SK-N-SH (cell line): ENCODE measurements around the gene C14orf132. TPM values are rescaled to one million over a fixed set of nuclear protein-coding genes. Genes with fewer than 3 reads are reported as not detected.

ENCODE experiments used
- CTCF ChIA-PET: fragments of 300-600, 350-600 bp; formaldehyde crosslinking; extraction: SDS; loops from one replicate; lab custom pipeline; 2021; lab: Yijun Ruan, JAX
- POLR2A ChIA-PET: fragments of 350-600 bp; sonication (Branson Sonifier 250); formaldehyde crosslinking; extraction: SDS; loops from one replicate; lab custom pipeline; 2020; ENCODE audit warnings: antibody characterized with exemption, inconsistent platforms; lab: Yijun Ruan, JAX
- DNase-seq: peaks from one replicate; pipeline ENCODE4 v3.0.0; 2012
- H2AFZ ChIP-seq: fragments of 200-600 bp; sonication (generic); 2 replicates; pipeline ENCODE4 v1.8.1; 2016; ENCODE audit warnings: antibody characterized with exemption, mild to moderate bottlenecking, low read depth
- H3F3A ChIP-seq: fragments of 200-600 bp; sonication (generic); replicated peaks from 2 replicates; pipeline ENCODE3; 2016; ENCODE audit warnings: antibody characterized with exemption, mild to moderate bottlenecking; ENCODE audit not compliant: insufficient read depth
- H3K27ac ChIP-seq, 2 experiments: fragments of 200-500 bp in 1 of 2; fragments of 200-600 bp in 1 of 2; sonication (Bioruptor generic) in 1 of 2; sonication (generic), shearing (Covaris generic) in 1 of 2; 2 replicates each; pipeline versions ENCODE4 v1.5.1 to v1.6.1; 2014 to 2016; ENCODE audit warnings: low read depth in 2 of 2, inconsistent platforms in 1 of 2, low read length in 1 of 2, mild to moderate bottlenecking in 1 of 2, mixed read lengths in 1 of 2
- H3K27me3 ChIP-seq: fragments of 200-600 bp; sonication (generic), shearing (Covaris generic); 2 replicates; pipeline ENCODE4 v1.6.1; 2016; ENCODE audit warnings: mixed run types; ENCODE audit not compliant: insufficient read depth
- H3K36me3 ChIP-seq, 2 experiments: fragments of 200-500 bp in 1 of 2; fragments of 200-600 bp in 1 of 2; sonication (Bioruptor generic) in 1 of 2; sonication (generic) in 1 of 2; replicated peaks in 1 of 2; 2 replicates each; pipeline versions ENCODE3 to v1.5.1; 2014 to 2016; ENCODE audit warnings: low read length in 1 of 2, mild to moderate bottlenecking in 1 of 2; ENCODE audit not compliant: insufficient read depth in 2 of 2, control insufficient read depth in 1 of 2
- H3K4me1 ChIP-seq, 2 experiments: fragments of 200-500 bp in 1 of 2; fragments of 200-600 bp in 1 of 2; sonication (Bioruptor generic) in 1 of 2; sonication (generic), shearing (Covaris generic) in 1 of 2; 2 replicates each; pipeline versions ENCODE4 v1.5.1 to v1.6.1; 2014 to 2016; ENCODE audit warnings: low read depth in 1 of 2, low read length in 1 of 2, mixed run types in 1 of 2; ENCODE audit not compliant: insufficient read depth in 2 of 2, control insufficient read depth in 1 of 2
- H3K4me2 ChIP-seq: fragments of 200-600 bp; sonication (generic), shearing (Covaris generic); 2 replicates; pipeline ENCODE4 v1.6.1; 2017; ENCODE audit warnings: mixed run types
- H3K4me3 ChIP-seq, 2 experiments: fragments of 200-500 bp in 1 of 2; fragments of 200-600 bp in 1 of 2; sonication (Bioruptor generic) in 1 of 2; sonication (generic), shearing (Covaris generic) in 1 of 2; 2 replicates each; pipeline versions ENCODE4 v1.5.1 to v1.8.1; 2014 to 2016; ENCODE audit warnings: low read depth in 2 of 2, inconsistent platforms in 1 of 2, low read length in 1 of 2, mild to moderate bottlenecking in 1 of 2, mixed read lengths in 1 of 2, moderate library complexity in 1 of 2
- H3K79me2 ChIP-seq: fragments of 200-600 bp; sonication (generic); 2 replicates; pipeline ENCODE4 v1.8.1; 2017; ENCODE audit warnings: mild to moderate bottlenecking; ENCODE audit not compliant: insufficient read depth
- H3K9ac ChIP-seq: fragments of 200-600 bp; sonication (generic); 2 replicates; pipeline ENCODE4 v1.6.1; 2017; ENCODE audit warnings: mixed run types
- H3K9me2 ChIP-seq: fragments of 200-600 bp; sonication (generic); 2 replicates; pipeline ENCODE4 v1.6.1; 2017; ENCODE audit warnings: mixed run types
- H3K9me3 ChIP-seq: fragments of 200-600 bp; sonication (generic); 2 replicates; pipeline ENCODE4 v1.6.1; 2017; ENCODE audit warnings: mixed run types, mild to moderate bottlenecking, moderate library complexity
- H4K20me1 ChIP-seq: fragments of 200-600 bp; sonication (generic); 2 replicates; pipeline ENCODE4 v1.6.1; 2017; ENCODE audit warnings: mild to moderate bottlenecking, mixed run types; ENCODE audit not compliant: insufficient read depth
- ELF1 ChIP-seq: IDR thresholded peaks from 2 replicates; pipeline ENCODE4 v1.4.0; 2012
- FOXJ3 ChIP-seq: sonication (generic); formaldehyde crosslinking; IDR thresholded peaks from 2 replicates; pipeline ENCODE4 v1.5.1; 2020; ENCODE audit warnings: mild to moderate bottlenecking, missing genetic modification reagents
- FOXM1 ChIP-seq: IDR thresholded peaks from 2 replicates; pipeline ENCODE4 v1.4.0; 2012; ENCODE audit warnings: low read depth, mild to moderate bottlenecking
- GABPA ChIP-seq: IDR thresholded peaks from 2 replicates; pipeline ENCODE4 v1.4.0; 2012; ENCODE audit warnings: low read depth, mild to moderate bottlenecking
- GATA2 ChIP-seq: sonication (generic); formaldehyde crosslinking; IDR thresholded peaks from 2 replicates; pipeline ENCODE4 v1.5.0; 2020; ENCODE audit warnings: mild to moderate bottlenecking, missing genetic modification reagents
- IRF3 ChIP-seq: fragments of 150-350 bp; IDR thresholded peaks from 2 replicates; pipeline ENCODE4 v1.6.1; 2016; ENCODE audit warnings: mild to moderate bottlenecking, low read depth, low read length
- JUND ChIP-seq: IDR thresholded peaks from 2 replicates; pipeline ENCODE4 v1.4.0; 2012
- MAX ChIP-seq: IDR thresholded peaks from 2 replicates; pipeline ENCODE4 v1.4.0; 2012; ENCODE audit warnings: low read depth
- MEF2A ChIP-seq: IDR thresholded peaks from 2 replicates; pipeline ENCODE4 v1.4.0; 2012; ENCODE audit warnings: low read depth, borderline replicate concordance
- NFIC ChIP-seq: IDR thresholded peaks from 2 replicates; pipeline ENCODE4 v1.4.0; 2012; ENCODE audit warnings: borderline replicate concordance
- RCOR1 ChIP-seq: fragments of 150-350 bp; IDR thresholded peaks from 2 replicates; pipeline ENCODE4 v1.6.1; 2017; ENCODE audit warnings: antibody characterized with exemption, low read length
- REST ChIP-seq: IDR thresholded peaks from 2 replicates; pipeline ENCODE4 v1.6.1; 2012; ENCODE audit warnings: mild to moderate bottlenecking, low read depth, low read length, moderate library complexity
- RXRA ChIP-seq: IDR thresholded peaks from 2 replicates; pipeline ENCODE4 v1.4.0; 2012; ENCODE audit warnings: low read depth, mild to moderate bottlenecking, borderline replicate concordance
- SMC3 ChIP-seq: IDR thresholded peaks from 2 replicates; pipeline ENCODE4 v1.6.1; 2012; ENCODE audit warnings: low read depth, low read length, improper control_type of control experiment
- TCF12 ChIP-seq: IDR thresholded peaks from 2 replicates; pipeline ENCODE4 v1.4.0; 2012
- ZBTB33 ChIP-seq: IDR thresholded peaks from 2 replicates; pipeline ENCODE4 v1.4.0; 2012; ENCODE audit warnings: low read depth, borderline replicate concordance
- WGBS: methylation state at CpG from one replicate; pipeline ENCODE4 v1.1.6; 2017; ENCODE audit warnings: low lambda C conversion rate; 5-methylcytosine and 5-hydroxymethylcytosine counted together
- polyA plus RNA-seq, 3 experiments: library from polyadenylated mRNA; depleted of rRNA; stranded (reverse); fragments of >200 nt; gene quantifications; 2 replicates each; pipeline ENCODE4 v1.2.3, GENCODE V29; 2012
- TF ChIP-seq, protein P1 (sequence below): fragments of 150-350 bp; IDR thresholded peaks from 2 replicates; pipeline ENCODE4 v1.6.1; 2017; ENCODE audit warnings: antibody characterized with exemption, low read length, low read depth, borderline replicate concordance
- TF ChIP-seq, protein P2 (sequence below): IDR thresholded peaks from 2 replicates; pipeline ENCODE4; 2012

The C14orf132 gene
- polyA plus RNA-seq, 1 of the 3 experiments (the other 2 are of a cell fraction), result 5.5 TPM

DNA sequence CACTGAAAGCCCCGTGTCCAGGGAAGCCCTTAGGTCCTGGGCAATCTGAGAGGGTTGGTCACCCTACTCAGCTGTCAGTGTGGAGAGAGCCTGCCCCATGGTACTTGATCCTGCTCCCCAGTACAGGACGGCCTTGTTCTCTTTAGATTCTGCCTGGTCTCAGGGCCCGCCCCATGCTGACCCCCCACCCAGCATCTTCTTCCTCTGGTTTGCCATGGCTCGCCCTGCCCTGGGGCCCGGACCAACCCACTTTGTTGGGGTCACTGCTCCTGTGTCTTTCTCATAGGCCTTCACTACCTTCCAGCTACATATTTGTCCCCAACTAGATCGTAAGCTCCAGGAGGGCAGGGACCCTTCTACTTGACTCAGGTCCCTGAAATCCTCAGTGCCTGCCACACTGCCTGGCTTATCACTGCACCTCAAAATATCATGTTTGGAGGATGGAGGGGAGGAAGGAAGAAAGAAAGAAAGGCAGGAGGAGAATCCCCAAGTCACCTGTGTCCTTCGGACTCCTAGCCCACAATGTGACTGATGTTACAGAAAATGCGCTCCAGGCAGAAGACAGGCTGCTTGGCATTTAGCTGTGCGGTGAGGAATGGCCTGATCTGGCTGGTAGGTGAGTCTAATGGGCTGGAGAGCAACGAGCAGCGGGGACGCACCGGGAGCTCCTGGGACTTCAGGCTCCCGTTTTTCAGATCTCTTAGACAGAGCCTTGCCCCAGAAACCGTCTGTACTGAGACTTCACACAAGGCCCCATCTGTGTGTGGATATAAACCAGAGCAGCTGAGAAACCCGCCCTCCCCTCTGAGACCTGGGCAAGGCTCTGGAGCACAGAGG is 66.1 kb downstream of the C14orf132 start:
- Histone ChIP-seq H3K9ac (no peak overlapping the region), H3K9me3 (no peaks in the 10 kb centered on the region), H3K4me3 (no peak overlapping the region), H4K20me1 (no peaks in the 10 kb centered on the region), H3F3A (no peaks in the 10 kb centered on the region), H3K27ac (peak overlapping the region in 1 of 2 experiments; percentile 11; a peak in 1 of 4 replicates), H3K36me3 (no peaks in the 10 kb centered on the region), H3K9me2 (no peaks in the 10 kb centered on the region), H3K4me1 (peaks cover 0 to 24% of the 10 kb centered on the region in 2 experiments; a peak in 1 of 4 replicates), H2AFZ (no peak overlapping the region), H3K79me2 (no peaks in the 10 kb centered on the region), H3K4me2 (no peak overlapping the region), H3K27me3 (no peaks in the 10 kb centered on the region)
- no peak for DNase-seq
- TF ChIP-seq JUND (no peak), GATA2 (CRISPR knock-in tag) (no peak), ZBTB33 (no peak), ELF1 (no peak), REST (no peak), FOXM1 (no peak), TCF12 (no peak), GABPA (no peak), NFIC (no peak), MAX (no peak), MEF2A (no peak), IRF3 (no peak), FOXJ3 (no peak), SMC3 (no peak), RCOR1 (no peak), RXRA (no peak)
- TF ChIP-seq, protein P1, sequence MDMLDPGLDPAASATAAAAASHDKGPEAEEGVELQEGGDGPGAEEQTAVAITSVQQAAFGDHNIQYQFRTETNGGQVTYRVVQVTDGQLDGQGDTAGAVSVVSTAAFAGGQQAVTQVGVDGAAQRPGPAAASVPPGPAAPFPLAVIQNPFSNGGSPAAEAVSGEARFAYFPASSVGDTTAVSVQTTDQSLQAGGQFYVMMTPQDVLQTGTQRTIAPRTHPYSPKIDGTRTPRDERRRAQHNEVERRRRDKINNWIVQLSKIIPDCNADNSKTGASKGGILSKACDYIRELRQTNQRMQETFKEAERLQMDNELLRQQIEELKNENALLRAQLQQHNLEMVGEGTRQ, result no peak
- TF ChIP-seq, protein P2, sequence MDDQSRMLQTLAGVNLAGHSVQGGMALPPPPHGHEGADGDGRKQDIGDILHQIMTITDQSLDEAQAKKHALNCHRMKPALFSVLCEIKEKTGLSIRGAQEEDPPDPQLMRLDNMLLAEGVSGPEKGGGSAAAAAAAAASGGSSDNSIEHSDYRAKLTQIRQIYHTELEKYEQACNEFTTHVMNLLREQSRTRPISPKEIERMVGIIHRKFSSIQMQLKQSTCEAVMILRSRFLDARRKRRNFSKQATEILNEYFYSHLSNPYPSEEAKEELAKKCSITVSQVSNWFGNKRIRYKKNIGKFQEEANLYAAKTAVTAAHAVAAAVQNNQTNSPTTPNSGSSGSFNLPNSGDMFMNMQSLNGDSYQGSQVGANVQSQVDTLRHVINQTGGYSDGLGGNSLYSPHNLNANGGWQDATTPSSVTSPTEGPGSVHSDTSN, result no peak
- ChIA-PET CTCF (interaction anchor here (0.7 to 37.1 kb wide), 6 partner anchors 14 to 174 kb away, joined by 3 to 920 read pairs (median 4); no protein-coding TSS in a partner anchor), POLR2A (interaction anchor here (0.6 kb wide), 1 partner anchor 318 kb away, joined by 3 read pairs; no protein-coding TSS in a partner anchor)
- WGBS, result 90% methylated on average over 16 of the region's 16 CpGs
